GM12878 (cell line): Measurements from ENCODE around the gene PPP2R5C. TPM values are rescaled to one million over a fixed set of nuclear protein-coding genes. Genes with fewer than 3 reads are reported as not detected.
A peak's percentile ranks its signal among the peaks of the same experiment; 100 is the strongest.

Experiments used
- ATAC-seq: fragments of 200-7000 bp; cut with Tn5 transposase; 3 replicates; pipeline ENCODE4 v1.9.1; 2020; ENCODE audit warnings: mild to moderate bottlenecking, moderate library complexity
- BruUV-seq: library from RNA; stranded (reverse); fragments of 400-500 nt; replicated peaks from 2 replicates; lab custom pipeline; 2021; lab: Mats Ljungman, UMichigan
- CTCF ChIA-PET: fragments of 300-600 bp; sonication (Branson Sonifier 250); formaldehyde crosslinking; extraction: SDS; loops from one replicate; lab custom pipeline; 2021; ENCODE audit warnings: inconsistent platforms; lab: Yijun Ruan, JAX
- POLR2A ChIA-PET: fragments of 350-600 bp; formaldehyde crosslinking; extraction: SDS; loops from one replicate; lab custom pipeline; 2021; ENCODE audit warnings: inconsistent platforms; lab: Charles Lee
- RAD21 ChIA-PET: fragments of 300-600 bp; sonication (Branson Sonifier 250); formaldehyde crosslinking; loops from one replicate; lab custom pipeline; 2023; ENCODE audit warnings: antibody characterized with exemption; ENCODE audit not compliant: unreplicated experiment; lab: Charles Lee
- SMC1A ChIA-PET: fragments of 300-600 bp; sonication (Branson Sonifier 250); formaldehyde crosslinking; loops from one replicate; lab custom pipeline; 2023; ENCODE audit not compliant: unreplicated experiment, uncharacterized antibody; lab: Charles Lee
- DNase-seq: peaks from one replicate; pipeline ENCODE4 v3.0.0-alpha.2; 2011; ENCODE audit warnings: low read depth, low spot score
- FAIRE-seq: peaks from 3 replicates; lab custom pipeline; 2011; peaks lifted over from hg19 to GRCh38; lab: Jason Lieb, UNC
- H2AFZ ChIP-seq: 2 replicates; pipeline ENCODE4 v1.6.0; 2011; ENCODE audit warnings: low read depth, low read length, control low read depth; ENCODE audit not compliant: control insufficient read depth
- H3K27ac ChIP-seq: 2 replicates; pipeline ENCODE4 v1.5.1; 2011; ENCODE audit warnings: control low read depth; ENCODE audit not compliant: control insufficient read depth, insufficient read depth
- H3K27me3 ChIP-seq, 2 experiments: replicated peaks in 1 of 2; 2 replicates each; pipeline versions ENCODE4 v1.6.0 to v1.6.1; 2011; ENCODE audit warnings: low read length in 1 of 2; ENCODE audit not compliant: control insufficient read depth in 2 of 2, insufficient read depth in 2 of 2
- H3K36me3 ChIP-seq, 2 experiments: 2 replicates each; pipeline ENCODE4 v1.5.1; 2011; ENCODE audit warnings: low read length in 1 of 2; ENCODE audit not compliant: control insufficient read depth in 2 of 2, insufficient read depth in 2 of 2
- H3K4me1 ChIP-seq: 2 replicates; pipeline ENCODE4 v1.6.1; 2011; ENCODE audit warnings: mild to moderate bottlenecking, low read length, moderate library complexity, mixed read lengths; ENCODE audit not compliant: control insufficient read depth, insufficient read depth
- H3K4me2 ChIP-seq: 2 replicates; pipeline ENCODE4 v1.6.0; 2011; ENCODE audit warnings: control low read depth; ENCODE audit not compliant: control insufficient read depth, insufficient read depth
- H3K4me3 ChIP-seq: fragments of 200-600 bp; sonication (generic); 2 replicates; pipeline ENCODE4 v1.5.1; 2016
- H3K79me2 ChIP-seq: 2 replicates; pipeline ENCODE4 v1.6.0; 2011; ENCODE audit warnings: low read length; ENCODE audit not compliant: control insufficient read depth, insufficient read depth
- H3K9ac ChIP-seq: 2 replicates; pipeline ENCODE4 v1.8.0; 2011; ENCODE audit warnings: low read length, control low read depth, mixed read lengths; ENCODE audit not compliant: control insufficient read depth, insufficient read depth
- H3K9me3 ChIP-seq: replicated peaks from 3 replicates; pipeline ENCODE4 v1.5.1; 2011; ENCODE audit warnings: mild to moderate bottlenecking, low read length; ENCODE audit not compliant: control insufficient read depth, insufficient read depth
- H4K20me1 ChIP-seq: 2 replicates; pipeline ENCODE4 v1.6.0; 2011; ENCODE audit not compliant: control insufficient read depth, insufficient read depth
- EGR1 ChIP-seq, 2 experiments: IDR thresholded peaks; 1 replicate in 1 of 2; 2 replicates in 1 of 2; pipeline ENCODE4 v1.6.1; 2011 to 2012; ENCODE audit warnings: low read depth in 2 of 2, low read length in 2 of 2, borderline replicate concordance in 1 of 2, mild to moderate bottlenecking in 1 of 2, moderate library complexity in 1 of 2
- MEF2A ChIP-seq: IDR thresholded peaks from 2 replicates; pipeline ENCODE4 v1.6.1; 2011; ENCODE audit warnings: low read depth, mild to moderate bottlenecking, low read length, moderate library complexity; ENCODE audit not compliant: insufficient read depth
- NR2C1 ChIP-seq: fragments of 450-650 bp; IDR thresholded peaks from 2 replicates; pipeline ENCODE4 v1.6.1; 2017; ENCODE audit warnings: antibody characterized with exemption, mild to moderate bottlenecking, moderate library complexity
- POLR2AphosphoS5 ChIP-seq: IDR thresholded peaks from 2 replicates; pipeline ENCODE4 v1.6.1; 2011; ENCODE audit warnings: mild to moderate bottlenecking, low read length, inconsistent platforms
- RUNX3 ChIP-seq: IDR thresholded peaks from 2 replicates; pipeline ENCODE4 v1.6.1; 2012; ENCODE audit warnings: low read length, inconsistent platforms
- SREBF2 ChIP-seq: IDR thresholded peaks from 2 replicates; pipeline ENCODE4 v1.6.1; 2012; ENCODE audit warnings: mild to moderate bottlenecking, low read length
- TCF3 ChIP-seq: IDR thresholded peaks from 2 replicates; pipeline ENCODE4 v1.6.1; 2012; ENCODE audit warnings: low read depth, mild to moderate bottlenecking, low read length, borderline replicate concordance; ENCODE audit not compliant: insufficient read depth
- ZZZ3 ChIP-seq: IDR thresholded peaks from 2 replicates; pipeline ENCODE4 v1.6.1; 2011; ENCODE audit warnings: low read depth; ENCODE audit not compliant: control insufficient read depth, insufficient read length
- WGBS: methylation state at CpG from one replicate; pipeline ENCODE4 v1.1.6; 2016; ENCODE audit warnings: low lambda C conversion rate; ENCODE audit not compliant: insufficient replicate concordance, insufficient coverage; ENCODE audit errors: missing lambda C conversion rate; 5-methylcytosine and 5-hydroxymethylcytosine counted together
- in situ Hi-C: fragments of 300-500 bp; cut with MboI; formaldehyde crosslinking; loops from 9 replicates; pipeline ENCODE4 v1.14.3; 2018; ENCODE audit warnings: mixed read lengths
- intact Hi-C: fragments of 100-400 bp; cut with micrococcal nuclease; formaldehyde crosslinking; loops from one replicate; pipeline ENCODE4 v1.14.2; 2022; ENCODE audit not compliant: unreplicated experiment
- polyA plus RNA-seq, 11 experiments: library from polyadenylated mRNA; depleted of rRNA in 4 of 11; unstranded in 6 of 11; stranded (reverse) in 5 of 11; fragments of >200 nt; fragmentation: Nextera tagmentation in 4 of 11; fragmentation: Illumina TruSeq in 1 of 11; extraction: Ambion mirVana in 4 of 11; extraction: Trizol in 1 of 11; gene quantifications; 1 replicate in 1 of 11; 2 replicates in 10 of 11; pipeline versions ENCODE4 v1.2.1 to v1.2.3, GENCODE V29; 2011 to 2016; ENCODE audit warnings: inconsistent platforms in 2 of 11, missing spikeins in 2 of 11, low read depth in 1 of 11
- total RNA-seq, 4 experiments: library from RNA; depleted of rRNA in 3 of 4; stranded (reverse); fragments of >200 nt in 3 of 4; fragmentation: Illumina TruSeq in 1 of 4; extraction: Trizol in 1 of 4; gene quantifications; 2 replicates each; pipeline versions ENCODE4 v1.2.1 to v1.2.3, GENCODE V29; 2013 to 2021

Gene PPP2R5C
- total and polyA plus RNA-seq, 10 of the 15 experiments (the other 5 are each of a cell fraction or from before 2014, with no cell fraction given) = 106 to 199 (median 144) TPM

- no TSS peak for BruUV-seq
- Histone ChIP-seq H3K36me3 (no peaks in the 10 kb centered on the region), H3K4me3 (no peak overlapping the region), H3K79me2 (no peaks in the 10 kb centered on the region), H3K9ac (no peak overlapping the region; the same call in 1 of the 2 replicates), H2AFZ (peak overlapping the region; percentile 48), H3K27me3 (no peaks in the 10 kb centered on the region), H3K9me3 (no peaks in the 10 kb centered on the region), H3K27ac (no peak overlapping the region), H3K4me2 (peak overlapping the region; percentile 44), H3K4me1 (peaks cover 19% of the 10 kb centered on the region), H4K20me1 (no peaks in the 10 kb centered on the region)
- ChIA-PET POLR2A (no interaction called here), CTCF (no interaction called here), SMC1A (interaction anchor here (1.8 kb wide), 1 partner anchor 18 kb away, joined by 4 read pairs; no protein-coding TSS in a partner anchor), RAD21 (interaction anchor here (4.8 kb wide), 1 partner anchor 70 kb away, joined by 52 read pairs; no protein-coding TSS in a partner anchor)
- in situ Hi-C loops = loop anchor here (25.0 kb wide), 1 partner anchor 537 kb away; the partner anchor contains the start of genes MOK and ZNF839
- intact Hi-C loops = loop anchor here (5.0 kb wide), 1 partner anchor 187 kb away; the partner anchor contains the start of gene DYNC1H1
- TF ChIP-seq MEF2A (peak; percentile 50; the same call in 1 of the 2 replicates), RUNX3 (peak; percentile 39), NR2C1 (no peak)
- 77% methylated on average over 8 of the region's 8 CpGs for WGBS
- FAIRE-seq (peak; percentile 31), DNase-seq (no peak), ATAC-seq (no peak)
These were observed 13.3 kb downstream of the PPP2R5C start for GRCh38 chr14:101774814-101775213.

GRCh38 chr14:101775826-101776225 is 14.3 kb downstream of the PPP2R5C start:
- ChIA-PET SMC1A (no interaction called here), CTCF (no interaction called here)

More at GRCh38 chr14:101775826-101776225, 14.3 kb downstream of the PPP2R5C start:
- Histone ChIP-seq H3K36me3 (no peaks in the 10 kb centered on the region), H3K79me2 (no peaks in the 10 kb centered on the region), H3K9ac (no peak overlapping the region), H3K9me3 (no peaks in the 10 kb centered on the region), H4K20me1 (no peaks in the 10 kb centered on the region), H3K27ac (0 out of 2 replicates have a peak overlapping the region, but pooled peaks have one; percentile 24), H2AFZ (no peak overlapping the region; the same call in 1 of the 2 replicates), H3K4me3 (no peak overlapping the region), H3K4me1 (peaks cover 20% of the 10 kb centered on the region), H3K4me2 (no peak overlapping the region; the same call in 1 of the 2 replicates), H3K27me3 (peaks cover 3 to 4% of the 10 kb centered on the region in 2 experiments; a peak in 2 of 4 replicates)
- ATAC-seq (no peak), DNase-seq (no peak), FAIRE-seq (no peak)
- POLR2A ChIA-PET = no interaction called here
- TF ChIP-seq TCF3 (peak; percentile 27; the same call in 1 of the 2 replicates), SREBF2 (no peak), ZZZ3 (no peak), POLR2AphosphoS5 (no peak), EGR1 (IDR thresholded peaks at IDR 0.05; ENCODE audit: borderline replicate concordance in 1 of 2, low read depth in 2 of 2, low read length in 2 of 2) (peak in 1 of 2 experiments; percentile 72; a peak in 1 of 3 replicates)
- in situ Hi-C loops = no loop called here
- intact Hi-C loops = no loop called here
- BruUV-seq = no TSS peak
- RAD21 ChIA-PET = no interaction called here
- 68% methylated on average over 9 of the region's 10 CpGs for WGBS
